ENCODE measurements around the gene ARHGDIA.
A peak's percentile ranks its signal among the peaks of the same experiment; 100 is the strongest.
"Not testable (repeated sequence)": the region's sequence is repeated elsewhere in the genome, so short reads cannot be mapped to it uniquely, and the experiment has no call there.

The ARHGDIA gene

DNA sequence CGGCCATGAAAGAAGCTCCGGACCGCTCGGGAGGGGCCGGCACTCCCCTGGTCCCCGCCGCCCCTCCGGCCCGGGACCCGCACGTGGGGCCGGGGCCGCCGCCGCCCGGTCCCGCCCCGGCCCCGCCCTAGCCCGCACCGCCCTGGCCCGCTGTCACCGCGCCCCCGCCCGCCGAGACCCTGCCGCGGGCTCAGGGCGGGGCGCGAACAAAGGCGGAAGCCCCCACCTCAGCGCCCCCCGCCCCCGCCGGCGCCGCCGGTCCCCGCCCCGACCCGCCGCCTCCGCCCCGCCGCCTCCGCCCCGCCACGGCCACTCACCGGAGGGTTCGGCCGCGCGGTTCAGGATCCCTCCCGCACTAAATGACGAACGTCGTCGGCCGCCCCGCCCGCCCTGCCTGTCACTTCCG lies at the start of gene ARHGDIA:
TSS of gene ARHGDIA (minus strand) at position 357 of the 406 bp plus-strand sequence. CDS start 1,407 bp downstream, outside the sequence.
- DNase-seq (ENCODE audit: low spot score) = no peak

DNA sequence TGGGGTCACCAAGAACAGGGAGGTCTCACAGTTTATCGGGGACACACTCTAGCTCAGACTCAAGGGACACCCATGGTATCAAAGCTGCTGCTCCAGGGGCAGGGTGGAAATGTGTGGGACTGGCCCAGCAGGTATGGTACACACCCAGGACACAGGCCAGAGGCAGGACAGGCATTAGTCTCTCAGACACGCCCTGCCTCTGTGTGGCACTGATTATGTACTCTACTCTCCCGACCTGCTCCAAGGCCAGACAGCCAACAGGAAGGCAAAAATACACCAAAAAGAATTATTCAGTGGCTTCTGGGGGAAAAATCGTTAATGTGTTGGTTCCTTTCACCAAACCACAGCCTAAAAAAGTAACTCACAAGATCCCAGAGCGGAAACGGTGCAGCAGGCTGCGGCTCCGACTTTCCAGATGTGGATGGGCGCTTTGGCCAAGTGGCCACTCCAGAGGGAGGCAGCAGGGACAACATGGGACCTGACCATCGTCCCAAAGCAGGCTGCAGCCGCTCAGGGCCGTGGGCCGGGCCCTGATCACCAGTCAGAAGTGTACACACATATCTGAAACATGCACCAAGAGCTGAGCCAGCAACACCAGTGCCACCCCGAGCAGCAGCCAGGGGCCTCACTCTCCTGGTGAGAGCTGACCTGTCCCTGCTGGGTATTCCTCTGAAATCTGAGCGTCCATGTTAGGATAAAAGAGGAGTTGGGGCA lies 47.9 kb upstream of the ARHGDIA start:
- no peak for DNase-seq (ENCODE audit: low spot score)

DNA sequence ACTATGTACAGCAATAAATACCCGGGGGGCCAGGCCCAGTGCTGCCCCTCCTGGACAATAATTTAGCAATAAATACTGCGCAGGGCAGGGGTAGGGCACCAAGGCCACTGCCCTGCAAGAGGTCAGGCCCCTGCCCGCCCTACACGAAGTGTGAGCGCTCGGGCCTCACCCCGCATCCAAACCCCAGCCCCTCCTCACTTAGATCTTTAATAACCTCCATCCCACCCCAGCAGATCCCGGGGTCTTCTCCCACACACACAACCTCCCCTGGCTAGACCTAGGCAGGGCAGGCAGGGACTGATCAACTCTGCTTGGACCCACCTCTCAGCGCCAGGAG lies 47.2 kb upstream of the ARHGDIA start:
- DNase-seq (ENCODE audit: low spot score) = not testable (repeated sequence)

DNA sequence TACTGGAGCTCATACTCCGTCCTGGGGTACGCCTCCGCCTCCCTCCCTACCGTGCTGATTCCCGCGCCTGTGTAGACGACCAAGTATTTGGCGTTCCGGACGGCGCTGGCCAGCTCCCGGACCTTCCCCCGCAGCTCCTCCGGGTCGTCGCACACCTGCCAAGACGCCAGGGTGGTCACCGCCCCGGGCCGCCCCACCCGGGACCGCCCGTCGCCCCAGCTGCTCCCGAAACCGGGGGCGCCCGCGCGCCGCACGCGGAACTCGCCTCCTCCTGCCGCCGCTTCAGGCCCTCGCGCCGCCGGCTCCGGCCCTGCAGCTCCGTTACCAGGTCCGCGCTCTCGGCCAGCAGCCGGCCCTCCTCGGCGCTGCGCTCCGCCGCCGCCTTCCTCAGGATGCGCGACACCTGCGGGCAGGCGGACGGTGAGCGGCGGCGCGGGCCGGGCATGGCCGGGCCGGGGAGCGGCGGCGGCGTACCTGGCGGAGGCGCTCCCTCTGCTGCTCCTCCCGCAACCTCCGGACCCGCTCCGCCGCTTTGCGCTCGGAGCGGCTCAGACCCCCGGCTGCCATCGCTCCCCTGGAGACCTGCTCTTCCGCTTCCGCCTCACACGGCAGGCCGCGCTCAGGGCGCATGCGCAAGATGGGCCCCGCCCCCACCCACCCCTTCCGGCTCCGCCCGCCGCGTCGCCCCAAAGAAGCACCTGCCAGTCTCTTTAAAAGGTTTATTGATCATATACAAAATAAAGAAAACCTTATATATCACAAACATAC lies 46.6 kb upstream of the ARHGDIA start, which contains the start of gene SIRT7:
TSS of gene SIRT7 (minus strand) at position 612 of the 768 bp plus-strand sequence. CDS start at position 567, 45 bp downstream.
- peak; percentile 85 for DNase-seq (ENCODE audit: low spot score)

DNA sequence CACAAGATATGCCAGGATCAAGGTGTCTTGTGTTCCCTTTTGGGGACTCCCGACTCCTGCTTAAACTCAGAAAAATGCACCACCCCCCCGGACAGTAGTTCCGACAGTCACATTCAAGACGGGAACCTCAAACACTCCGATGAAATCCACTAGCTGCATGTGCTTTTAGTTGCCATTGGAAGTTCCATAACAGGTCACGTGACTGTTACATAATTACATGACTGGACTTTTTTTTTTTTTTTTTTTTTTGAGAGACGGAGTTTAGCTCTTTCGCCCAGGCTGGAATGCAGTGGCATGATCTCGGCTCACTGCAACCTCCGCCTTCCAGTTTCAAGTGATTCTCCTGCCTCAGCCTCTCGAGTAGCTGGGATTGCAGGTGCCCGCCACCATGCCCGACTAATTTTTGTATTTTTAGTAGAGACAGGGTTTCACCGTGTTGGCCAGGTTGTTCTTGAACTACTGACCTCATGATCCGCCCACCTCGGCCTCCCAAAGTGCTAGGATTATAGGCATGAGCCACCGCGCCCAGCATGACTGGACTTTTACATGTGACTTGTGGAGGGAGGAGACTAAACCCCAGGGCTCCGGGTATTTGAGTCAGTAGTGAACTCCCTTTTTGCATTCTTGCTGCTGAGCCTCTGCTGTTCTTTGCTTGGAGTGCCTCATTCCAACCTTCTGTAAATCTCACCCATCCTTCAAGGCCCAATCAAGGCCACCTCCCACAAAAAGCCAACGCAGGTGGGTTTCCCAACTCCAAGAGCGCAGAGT lies 45.3 kb upstream of the ARHGDIA start:
- DNase-seq (ENCODE audit: low spot score) = no peak

DNA sequence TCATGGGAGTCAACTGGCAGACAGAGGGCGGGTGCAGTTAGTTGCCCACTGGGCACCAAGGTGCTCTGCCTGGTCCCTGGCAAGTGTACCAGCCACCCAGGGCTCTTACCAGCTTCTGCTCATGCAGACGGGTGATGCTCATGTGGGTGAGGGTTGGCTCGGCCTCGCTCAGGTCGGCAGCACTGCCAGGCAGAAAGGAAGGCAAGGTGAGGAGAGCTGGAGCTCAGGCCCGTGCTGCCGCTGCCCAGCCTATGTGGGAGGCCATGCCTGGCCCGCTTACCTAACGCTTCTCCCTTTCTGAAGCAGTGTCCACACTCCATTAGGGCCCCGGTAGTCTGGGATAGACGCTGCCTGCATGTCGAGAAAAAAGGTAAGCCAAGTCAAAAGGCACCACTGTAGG lies 44.2 kb upstream of the ARHGDIA start:
- DNase-seq (ENCODE audit: low spot score) = no peak

DNA sequence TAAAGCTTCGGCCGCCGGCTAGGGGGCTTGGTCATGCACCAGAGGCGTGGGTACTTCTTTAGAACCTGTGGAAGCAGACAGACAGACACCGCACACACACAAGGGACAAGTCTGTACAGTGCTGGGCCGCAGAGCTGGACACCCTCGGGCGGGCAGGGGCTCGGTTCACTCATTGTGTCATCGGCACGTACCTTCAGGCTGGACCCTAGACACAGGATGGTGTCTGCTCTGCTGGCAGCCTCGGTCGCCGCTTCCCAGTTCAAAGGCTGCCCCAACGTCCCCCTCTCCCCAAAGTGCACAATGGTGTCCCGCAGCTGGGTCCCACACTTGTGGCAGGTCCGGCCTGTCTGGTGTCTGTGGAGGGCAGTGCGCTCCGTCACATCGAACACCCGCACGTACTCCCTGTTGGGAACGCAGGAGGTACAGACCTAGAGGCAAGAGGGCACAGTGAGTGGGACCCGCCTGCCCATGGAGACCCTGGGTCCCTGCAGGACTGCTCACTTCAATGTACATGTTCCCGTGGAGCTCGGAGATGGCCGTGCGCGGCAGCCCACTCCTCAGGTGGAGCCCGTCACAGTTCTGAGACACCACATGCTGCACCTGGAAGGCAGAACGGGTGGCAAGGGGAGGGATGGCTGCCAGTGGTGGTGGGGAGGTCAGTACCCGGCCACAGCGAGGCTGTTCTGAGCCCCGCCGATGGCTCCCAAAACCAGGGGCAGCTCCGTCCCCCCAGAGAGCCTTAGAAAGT lies 43.1 kb upstream of the ARHGDIA start:
- DNase-seq (ENCODE audit: low spot score) = no peak

DNA sequence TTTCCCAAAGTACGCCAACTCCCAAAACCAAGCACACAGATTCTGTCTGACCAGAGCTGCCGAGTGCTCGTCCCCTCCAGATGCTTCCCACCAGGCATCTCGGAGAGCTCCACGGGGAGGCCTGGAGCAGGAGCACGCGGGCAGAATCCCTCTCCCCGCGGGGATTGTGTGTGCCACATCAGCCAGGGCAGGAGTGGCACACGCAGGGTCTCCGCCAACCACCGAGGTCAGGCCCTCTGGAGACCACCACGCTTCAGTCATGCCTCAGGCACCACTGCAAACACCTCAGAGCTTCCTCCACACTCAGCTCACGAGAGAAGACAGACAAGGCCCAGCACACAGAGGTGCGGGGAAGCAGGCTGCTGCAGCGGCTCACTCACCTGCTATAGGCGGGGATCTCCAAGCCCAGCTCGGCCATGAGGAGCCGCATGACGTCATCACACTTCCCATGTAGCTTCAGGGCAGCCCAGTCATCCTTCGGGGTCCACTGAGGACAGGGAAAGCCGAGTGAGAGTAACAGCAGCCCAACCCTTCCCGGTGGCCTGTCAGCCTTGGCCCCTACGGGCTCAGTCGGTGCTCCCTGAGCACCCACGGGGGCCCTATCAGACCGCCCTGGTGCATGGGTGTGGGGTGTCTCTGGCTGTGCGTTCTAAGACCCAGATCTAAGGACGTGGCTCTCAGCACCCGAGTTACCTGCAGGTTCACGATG lies 42.4 kb upstream of the ARHGDIA start:
- no peak for DNase-seq (ENCODE audit: low spot score)

DNA sequence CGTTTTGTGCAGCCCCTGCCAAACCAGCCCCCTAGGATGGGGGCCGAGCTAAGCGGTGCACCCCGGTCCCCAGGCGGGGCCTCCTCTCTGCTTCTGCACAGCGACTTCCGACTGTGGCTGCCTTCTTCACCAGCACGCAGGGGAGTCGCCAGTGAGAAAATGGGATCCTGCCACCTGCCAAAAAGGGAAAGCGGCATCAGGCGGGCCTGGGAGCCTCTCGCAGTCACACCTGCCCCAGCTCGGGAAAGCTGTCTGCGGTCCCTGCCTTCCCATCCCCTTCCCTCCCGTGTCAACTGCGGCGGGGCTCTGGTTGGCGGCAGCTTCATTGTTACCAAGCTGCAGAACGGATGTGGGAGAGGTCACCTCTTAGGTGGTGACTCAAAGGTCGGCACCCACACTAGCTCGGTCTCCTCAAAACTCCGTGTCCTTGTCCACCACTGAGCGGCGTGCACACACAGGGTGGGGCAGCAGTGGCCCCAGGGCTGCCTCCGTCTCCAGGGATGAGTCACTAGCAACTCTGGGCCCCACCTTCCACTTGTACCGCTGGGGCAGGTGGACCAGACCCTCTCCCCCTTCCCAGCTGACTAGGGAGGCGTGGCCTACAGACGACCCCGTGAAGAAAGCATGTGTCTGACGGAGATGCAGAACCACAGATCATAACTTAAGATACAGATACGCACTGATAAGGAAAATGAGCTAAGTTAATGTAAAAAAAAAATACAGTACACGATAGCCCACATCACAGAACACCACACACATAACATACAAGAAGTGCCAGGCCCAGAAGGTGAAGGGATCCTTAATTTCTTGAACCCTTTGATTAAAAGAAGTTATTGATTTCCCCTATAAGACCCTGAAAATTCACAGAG lies 41.5 kb upstream of the ARHGDIA start:
- DNase-seq (ENCODE audit: low spot score) = no peak

DNA sequence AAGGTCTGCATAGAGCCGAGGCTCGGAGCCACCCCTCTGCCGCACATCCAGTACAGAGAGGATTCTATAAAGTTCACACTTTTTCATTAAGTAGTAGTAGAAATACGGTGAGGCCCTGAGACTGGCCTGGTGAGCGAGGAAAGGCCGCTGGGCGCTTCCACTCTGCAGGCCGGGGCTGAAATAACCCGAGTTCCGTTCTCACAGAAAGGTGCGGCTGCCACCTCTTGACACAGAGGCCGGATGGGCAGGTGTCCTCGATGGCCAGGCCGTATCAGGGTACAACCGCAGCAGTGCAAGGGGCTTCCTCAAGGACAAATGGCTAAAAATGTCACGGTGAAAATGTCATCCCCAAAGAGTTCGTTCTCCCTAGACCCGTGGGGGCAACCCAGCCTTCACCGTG lies 40.8 kb upstream of the ARHGDIA start:
- no peak for DNase-seq (ENCODE audit: low spot score)

DNA sequence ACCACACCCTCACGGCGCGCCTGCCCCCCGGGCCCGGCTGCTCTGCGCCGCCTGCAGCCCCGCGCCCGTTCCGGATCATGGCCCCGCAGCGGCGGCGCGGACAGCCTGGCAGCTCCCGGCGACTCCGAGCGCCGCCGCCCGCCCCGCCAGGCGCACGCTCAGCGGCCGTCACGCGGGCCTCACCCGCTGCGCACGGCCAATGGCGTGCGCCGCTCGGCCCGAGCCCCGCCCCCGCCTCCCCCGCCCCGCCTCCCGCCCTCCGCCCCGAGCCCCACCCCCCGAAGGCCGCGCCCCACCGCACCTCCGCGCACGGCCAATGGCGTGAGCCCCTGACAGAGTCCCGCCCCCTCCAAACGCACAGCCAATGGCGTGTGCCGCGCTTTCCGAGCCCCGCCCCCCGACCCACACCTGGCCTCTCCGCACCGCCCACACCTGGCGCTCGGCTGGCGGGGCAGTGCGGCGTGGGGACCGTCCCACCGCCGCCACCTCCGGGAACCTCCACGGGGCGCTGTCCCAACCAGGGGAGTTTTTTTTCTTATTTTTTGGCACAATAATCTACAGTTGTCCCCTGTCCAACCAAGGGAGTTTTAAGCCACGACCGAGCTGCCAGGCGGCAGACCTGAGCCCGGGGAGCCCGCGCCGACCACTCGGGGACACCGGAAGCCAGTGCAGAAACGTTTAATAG lies 40.3 kb upstream of the ARHGDIA start, which contains the start of gene PCYT2:
TSS of gene PCYT2 (minus strand) at position 123 of the 685 bp plus-strand sequence. CDS start at position 79, 44 bp downstream.
- DNase-seq (ENCODE audit: low spot score) = peak; percentile 97

DNA sequence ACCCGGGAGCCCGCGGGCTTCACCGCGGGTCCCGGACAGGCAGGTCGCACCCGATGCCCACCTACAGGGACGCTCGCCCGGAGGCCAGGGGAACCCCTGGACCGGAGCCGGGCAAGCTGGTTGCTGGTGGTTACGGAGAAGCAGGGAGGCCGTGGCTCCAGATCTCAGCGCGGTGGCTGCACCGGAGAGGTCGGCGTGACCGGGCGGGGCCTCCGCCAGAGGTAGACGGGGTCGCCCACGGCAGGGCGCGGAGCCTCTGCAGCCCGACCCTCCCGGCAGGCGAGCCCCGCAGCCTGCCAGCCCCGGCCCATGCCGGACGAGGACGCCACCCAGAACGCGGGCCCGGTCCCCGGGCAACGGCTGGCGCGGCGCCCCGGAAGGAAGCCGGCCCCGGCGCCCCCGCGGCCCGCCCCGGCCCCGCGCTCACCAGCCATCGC lies 39.7 kb upstream of the ARHGDIA start:
- no peak for DNase-seq (ENCODE audit: low spot score)

DNA sequence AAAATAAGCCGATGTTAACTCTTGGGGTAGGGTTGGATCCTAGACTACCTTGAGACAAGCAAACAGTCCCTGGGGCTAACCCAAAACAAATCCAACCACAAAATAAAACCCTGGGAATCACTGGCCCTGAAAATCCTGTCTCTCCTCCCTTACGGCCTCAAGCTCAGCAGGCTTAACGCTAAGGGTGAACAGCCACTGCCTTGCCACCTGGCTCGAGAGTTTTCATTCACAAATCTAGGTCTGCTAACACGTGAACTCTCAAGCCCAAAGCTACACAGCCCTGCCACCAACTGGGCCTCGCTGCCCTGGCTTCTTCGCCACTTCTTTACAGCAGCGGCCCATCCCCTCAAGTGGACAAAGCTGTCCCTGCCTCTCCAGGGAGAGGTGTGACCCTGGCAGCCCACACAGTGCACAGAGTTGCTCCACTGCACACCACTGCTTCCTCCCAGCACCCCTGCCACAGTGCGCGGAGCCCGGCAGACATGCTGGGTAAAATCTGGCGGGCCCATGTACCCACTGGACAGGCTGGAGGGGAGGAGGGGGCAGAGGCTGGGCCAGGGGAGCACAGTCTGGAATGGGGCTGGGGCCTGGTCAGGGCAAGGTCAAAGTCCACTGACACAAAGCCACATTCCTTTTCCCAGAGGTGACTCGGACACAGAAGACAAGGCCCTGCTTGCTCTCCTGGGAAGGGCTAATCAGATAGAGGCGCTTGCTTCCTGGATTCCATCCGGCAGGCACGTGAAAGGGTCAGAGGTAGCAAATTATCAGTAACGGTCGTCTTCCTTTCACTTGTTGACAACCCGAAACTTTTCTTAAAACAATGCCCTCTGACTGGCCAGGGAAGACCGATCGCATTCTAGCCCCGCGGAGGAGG lies 39.1 kb upstream of the ARHGDIA start:
- no peak for DNase-seq (ENCODE audit: low spot score)

DNA sequence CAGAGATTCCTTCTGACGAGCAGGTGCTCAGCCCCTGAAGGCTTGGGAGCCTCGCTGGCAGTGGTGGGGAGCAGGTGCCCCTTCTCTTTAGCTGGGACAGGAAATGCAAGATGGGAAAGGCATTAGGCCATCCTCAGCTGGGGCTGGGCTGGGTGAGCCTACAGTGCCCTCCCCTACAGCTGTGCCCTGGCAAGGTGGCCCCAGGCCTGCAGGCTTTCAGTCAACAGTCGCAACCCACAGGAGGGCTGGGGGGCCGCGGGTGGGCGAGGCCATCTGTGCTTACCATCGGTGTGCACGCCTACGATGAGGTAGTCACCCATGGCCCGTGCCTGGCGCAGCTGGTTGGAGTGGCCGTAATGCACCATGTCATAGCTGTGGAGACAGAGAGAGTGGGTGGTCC lies 38.1 kb upstream of the ARHGDIA start:
- no peak for DNase-seq (ENCODE audit: low spot score)

DNA sequence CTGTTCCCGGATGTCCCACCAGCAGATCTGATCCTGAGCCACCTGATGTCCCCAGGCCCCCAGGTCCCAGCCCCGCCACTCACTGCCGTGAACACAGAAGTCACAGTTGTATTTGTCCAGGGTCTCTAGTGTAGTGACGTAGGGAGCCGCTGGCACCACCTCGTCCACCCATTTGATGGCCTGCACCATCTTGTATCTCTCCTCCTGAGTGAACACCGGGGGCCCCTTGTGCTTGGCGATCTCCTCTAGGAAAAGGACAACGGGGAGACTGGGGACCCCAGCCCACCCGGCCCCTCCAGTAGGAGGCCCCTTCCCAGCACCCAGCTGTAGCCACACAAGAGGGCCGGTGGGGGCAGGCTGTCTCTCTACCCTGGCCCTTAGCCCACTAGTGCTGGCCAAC lies 37.7 kb upstream of the ARHGDIA start:
- no peak for DNase-seq (ENCODE audit: low spot score)

DNA sequence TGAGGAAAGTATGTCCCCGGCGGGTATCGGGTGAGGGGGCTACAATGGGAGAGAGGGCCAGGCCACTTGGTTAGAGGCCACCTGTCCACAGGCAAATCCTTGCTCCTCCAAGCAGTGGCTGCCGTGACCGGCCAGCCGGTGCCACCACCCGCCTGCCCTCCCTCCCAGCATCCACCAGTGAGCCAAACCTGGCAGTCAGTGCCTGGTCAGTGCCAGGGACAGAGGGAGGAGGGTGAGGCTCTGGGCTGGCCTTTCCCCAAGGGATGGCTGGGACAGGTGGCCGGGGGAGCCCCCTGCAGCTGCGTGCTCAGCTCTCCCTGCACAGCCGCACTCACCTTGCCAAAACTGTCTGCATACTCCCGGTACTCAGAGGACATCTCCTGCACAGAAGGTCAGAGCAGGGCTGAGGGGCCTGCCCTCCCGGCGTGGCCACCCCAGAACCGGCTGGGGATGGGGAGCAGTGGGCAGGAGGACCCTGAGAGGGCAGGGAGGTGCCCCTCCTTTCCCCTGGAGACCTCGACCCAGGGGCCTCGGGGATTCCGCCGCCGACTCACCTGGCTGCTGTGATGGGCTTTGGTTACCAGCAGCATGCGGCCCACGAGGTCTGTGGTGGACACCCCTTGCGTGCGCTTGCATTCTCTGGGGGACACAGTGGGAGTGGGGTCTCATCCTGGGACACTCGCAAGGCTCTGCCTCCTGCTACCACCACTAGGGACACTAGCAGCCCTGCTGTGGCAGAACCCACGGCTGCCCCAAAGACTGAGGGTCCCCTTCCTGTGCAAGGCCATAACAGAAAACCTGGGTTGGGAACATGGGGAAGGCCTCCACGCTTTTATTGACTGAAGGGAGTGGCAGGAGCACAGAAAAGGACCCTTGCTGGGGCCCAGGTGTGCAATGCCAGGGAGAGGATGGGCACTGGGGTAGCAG lies 36.3 kb upstream of the ARHGDIA start:
- no peak for DNase-seq (ENCODE audit: low spot score)

DNA sequence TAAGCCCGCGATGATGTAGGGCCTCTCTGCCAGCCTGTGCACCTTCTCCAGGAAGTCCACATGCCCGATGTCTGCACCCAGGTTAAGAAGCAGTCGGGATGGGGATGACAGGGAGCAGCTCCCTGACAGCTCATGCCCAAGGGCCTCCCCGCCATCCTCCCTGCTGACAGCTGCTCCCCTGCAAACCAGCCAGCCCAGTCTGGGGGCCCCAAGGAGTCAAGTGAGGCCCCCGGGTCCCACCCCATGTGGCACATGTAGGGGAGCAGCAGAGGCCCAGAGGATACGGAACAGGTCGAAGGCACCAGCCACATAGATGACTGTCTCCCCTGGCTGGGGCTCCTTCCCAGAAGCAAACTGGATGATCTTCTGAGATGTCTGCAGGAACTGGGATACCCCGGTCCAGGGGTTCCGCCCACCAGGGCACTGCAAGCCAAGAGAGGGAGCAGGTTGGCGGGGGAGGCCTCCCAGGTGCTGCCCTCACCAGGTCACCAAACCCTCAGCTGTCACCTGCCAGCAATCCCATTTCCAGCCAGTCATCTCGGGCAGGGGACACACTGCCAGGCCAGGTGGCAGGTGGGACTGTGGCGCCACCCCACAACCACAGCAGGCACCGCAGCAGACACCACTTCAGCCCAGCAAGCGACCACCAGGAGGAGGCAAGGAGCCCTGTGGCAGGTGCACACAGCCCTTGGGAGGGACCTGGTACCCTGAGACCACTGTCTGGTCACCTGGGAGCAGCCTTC lies 35.5 kb upstream of the ARHGDIA start:
- DNase-seq (ENCODE audit: low spot score) = no peak
